WERI-Rb-1 (cell line): ENCODE measurements around the gene NME2.
A peak's percentile ranks its signal among the peaks of the same experiment; 100 is the strongest.

Experiments used
- DNase-seq: peaks from one replicate; pipeline ENCODE4 v3.0.0-alpha.2; 2020
- H3K27ac ChIP-seq: fragments of 250-450 bp; sonication (Bioruptor Pico); 2 replicates; pipeline ENCODE4 v1.5.1; 2020; ENCODE audit warnings: mild to moderate bottlenecking, moderate library complexity
- H3K27me3 ChIP-seq: fragments of 250-450 bp; sonication (Bioruptor Pico); 2 replicates; pipeline ENCODE4 v1.5.1; 2021; ENCODE audit warnings: mild to moderate bottlenecking, low read depth, moderate library complexity; ENCODE audit not compliant: insufficient read depth, severe bottlenecking
- H3K36me3 ChIP-seq: fragments of 250-450 bp; sonication (Bioruptor Pico); 2 replicates; pipeline ENCODE4 v1.5.1; 2020; ENCODE audit warnings: mild to moderate bottlenecking, moderate library complexity
- H3K4me3 ChIP-seq: 2 replicates; pipeline ENCODE4 v1.5.1; 2011; ENCODE audit warnings: low read depth, mild to moderate bottlenecking, control low read depth, low read length
- H3K9me3 ChIP-seq: fragments of 250-450 bp; sonication (Bioruptor Pico); 2 replicates; pipeline ENCODE4 v1.5.1; 2021; ENCODE audit warnings: mild to moderate bottlenecking, moderate library complexity; ENCODE audit not compliant: severe bottlenecking
- CTCF ChIP-seq: IDR thresholded peaks from 2 replicates; pipeline ENCODE4 v1.5.1; 2011; ENCODE audit warnings: low read depth, mild to moderate bottlenecking, control low read depth, inconsistent platforms, low read length

The NME2 gene

DNA sequence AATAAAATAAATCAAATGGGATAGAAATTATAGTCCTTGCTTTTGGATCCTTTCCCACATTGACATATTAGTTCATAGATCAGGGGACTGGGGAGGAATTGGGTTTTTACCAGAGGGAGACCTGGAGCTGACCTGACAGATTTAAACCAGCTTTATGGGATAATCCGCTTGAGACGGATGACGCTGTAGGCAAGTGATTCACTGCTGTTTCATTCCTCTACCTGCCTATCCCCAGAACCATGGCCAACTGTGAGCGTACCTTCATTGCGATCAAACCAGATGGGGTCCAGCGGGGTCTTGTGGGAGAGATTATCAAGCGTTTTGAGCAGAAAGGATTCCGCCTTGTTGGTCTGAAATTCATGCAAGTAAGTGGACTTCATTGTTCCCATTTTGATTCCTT is 10.8 kb upstream of the NME2 start:
- peaks cover 57% of the 10 kb centered on the region for H3K36me3 ChIP-seq
- H3K9me3 ChIP-seq = no peaks in the 10 kb centered on the region
- H3K27me3 ChIP-seq = no peaks in the 10 kb centered on the region
- no peak for TF ChIP-seq CTCF
- peak overlapping the region; percentile 89 for H3K27ac ChIP-seq
- peak; percentile 87 for DNase-seq
- peak overlapping the region; percentile 19 for H3K4me3 ChIP-seq

- no peaks in the 10 kb centered on the region for H3K9me3 ChIP-seq
- H3K4me3 ChIP-seq = no peak overlapping the region
- H3K36me3 ChIP-seq = peaks cover 88% of the 10 kb centered on the region
- no peak for DNase-seq
- no peaks in the 10 kb centered on the region for H3K27me3 ChIP-seq
- no peak for TF ChIP-seq CTCF
- no peak overlapping the region for H3K27ac ChIP-seq
These were observed 6.6 kb upstream of the NME2 start for GRCh38 chr17:51159604-51160003.

GRCh38 chr17:51161541-51161940 is 4.7 kb upstream of the NME2 start:
- no peak for TF ChIP-seq CTCF
- DNase-seq = no peak
- H3K4me3 ChIP-seq = no peak overlapping the region
- peaks cover 80% of the 10 kb centered on the region for H3K36me3 ChIP-seq
- H3K27me3 ChIP-seq = no peaks in the 10 kb centered on the region
- no peak overlapping the region for H3K27ac ChIP-seq
- no peaks in the 10 kb centered on the region for H3K9me3 ChIP-seq

DNA sequence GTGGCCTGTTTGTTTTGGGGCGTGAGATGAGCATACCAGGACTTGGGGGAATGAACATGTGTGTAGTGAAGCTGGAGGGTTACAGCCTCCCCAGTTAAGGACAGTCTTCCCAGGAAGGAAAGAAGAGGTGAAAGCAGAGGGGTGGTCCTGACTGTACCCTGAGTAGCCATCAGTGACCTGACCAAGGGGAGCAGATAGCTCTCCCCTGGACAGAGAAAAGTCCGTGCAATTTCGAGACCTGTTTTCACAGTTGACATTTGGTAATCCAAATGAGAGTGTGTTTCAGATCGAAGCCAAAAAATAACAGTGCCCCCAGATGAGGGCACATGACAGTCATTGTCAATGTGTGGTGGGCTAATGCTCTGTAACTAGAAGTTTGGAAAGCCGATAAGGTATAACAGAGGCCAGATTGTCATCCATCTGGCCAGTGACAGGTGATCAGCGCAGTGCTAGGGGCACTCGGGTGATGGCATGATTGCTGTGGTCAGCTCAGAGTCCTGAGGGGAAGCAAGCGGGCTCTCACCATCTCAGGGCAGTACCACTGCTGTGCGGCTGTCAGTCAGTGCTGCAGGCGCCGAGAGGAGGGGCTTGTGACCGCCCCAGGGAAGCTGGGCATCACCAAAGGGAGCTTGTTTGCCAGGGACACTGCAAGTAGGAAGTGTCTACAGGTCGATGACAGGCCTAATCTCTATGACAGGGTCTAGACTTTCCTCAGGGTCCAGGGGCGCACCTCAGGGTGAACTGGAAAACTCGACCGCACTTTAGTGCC is 1.1 kb upstream of the NME2 start:
- peak; percentile 69 for DNase-seq
- H3K36me3 ChIP-seq = peaks cover 76% of the 10 kb centered on the region
- H3K9me3 ChIP-seq = no peaks in the 10 kb centered on the region
- no peaks in the 10 kb centered on the region for H3K27me3 ChIP-seq
- H3K4me3 ChIP-seq = peak overlapping the region; percentile 93
- TF ChIP-seq CTCF = no peak
- H3K27ac ChIP-seq = peak overlapping the region; percentile 94

GRCh38 chr17:51165680-51166197 is 472 bp upstream of the NME2 start:
- H3K4me3 ChIP-seq = peak overlapping the region; percentile 93
- no peaks in the 10 kb centered on the region for H3K27me3 ChIP-seq
- peak overlapping the region; percentile 94 for H3K27ac ChIP-seq
- H3K36me3 ChIP-seq = peaks cover 76% of the 10 kb centered on the region
- H3K9me3 ChIP-seq = no peaks in the 10 kb centered on the region
- TF ChIP-seq CTCF = no peak
- DNase-seq = peak; percentile 93
